H1 (cell line): ENCODE measurements around the gene OLFM1. TPM values are rescaled to one million over a fixed set of nuclear protein-coding genes. Genes with fewer than 3 reads are reported as not detected.

ENCODE experiments used
- CTCF ChIA-PET: fragments of 300-600 bp; sonication (Branson Sonifier 250); formaldehyde crosslinking; loops from one replicate; lab custom pipeline; 2021; ENCODE audit not compliant: partially characterized antibody; lab: Charles Lee
- POLR2A ChIA-PET: fragments of 300-600 bp; sonication (Branson Sonifier 250); formaldehyde crosslinking; loops from one replicate; lab custom pipeline; 2021; ENCODE audit warnings: inconsistent platforms; ENCODE audit not compliant: partially characterized antibody; lab: Charles Lee
- DNase-seq, 2 experiments: peaks; one replicate each; pipeline versions ENCODE4 v3.0.0 to v3.0.0-alpha.2; 2010 to 2022; ENCODE audit warnings: low spot score in 2 of 2, low read depth in 1 of 2, mixed read lengths in 1 of 2
- FAIRE-seq: peaks from 2 replicates; lab custom pipeline; 2011; peaks lifted over from hg19 to GRCh38; lab: Jason Lieb, UNC
- H2AFZ ChIP-seq: 2 replicates; pipeline ENCODE4 v1.8.1; 2012; ENCODE audit warnings: low read length, inconsistent platforms
- H2AK5ac ChIP-seq: 2 replicates; pipeline ENCODE4 v1.6.1; 2013; ENCODE audit warnings: low read depth, low read length
- H2BK120ac ChIP-seq: replicated peaks from 2 replicates; pipeline ENCODE3; 2013; ENCODE audit warnings: low read depth, low read length, inconsistent platforms
- H2BK12ac ChIP-seq: 2 replicates; pipeline ENCODE4 v1.6.1; 2013; ENCODE audit warnings: low read depth, low read length
- H2BK15ac ChIP-seq: 2 replicates; pipeline ENCODE4 v1.6.1; 2013; ENCODE audit warnings: low read length
- H2BK20ac ChIP-seq: 2 replicates; pipeline ENCODE4 v1.6.1; 2013; ENCODE audit warnings: low read length
- H2BK5ac ChIP-seq: 2 replicates; pipeline ENCODE4 v1.6.1; 2013; ENCODE audit warnings: low read depth, low read length
- H3K14ac ChIP-seq: 2 replicates; pipeline ENCODE4 v1.6.1; 2013; ENCODE audit warnings: inconsistent platforms; ENCODE audit not compliant: insufficient read length
- H3K18ac ChIP-seq: 2 replicates; pipeline ENCODE4 v1.6.1; 2013; ENCODE audit warnings: low read length; ENCODE audit errors: extremely low read depth
- H3K23ac ChIP-seq: 2 replicates; pipeline ENCODE4 v1.6.1; 2013; ENCODE audit warnings: inconsistent platforms; ENCODE audit not compliant: insufficient read length
- H3K23me2 ChIP-seq: 2 replicates; pipeline ENCODE4 v1.6.1; 2013; ENCODE audit warnings: low read depth, low read length
- H3K27ac ChIP-seq: 2 replicates; pipeline ENCODE4 v1.6.1; 2011; ENCODE audit warnings: low read depth, low read length, inconsistent platforms
- H3K27me3 ChIP-seq, 4 experiments: replicated peaks in 1 of 4; 1 replicate in 1 of 4; 2 replicates in 3 of 4; pipeline versions ENCODE4 v1.6.1 to v1.8.1; 2011 to 2013; ENCODE audit warnings: low read length in 3 of 4, mild to moderate bottlenecking in 3 of 4, inconsistent platforms in 2 of 4, mixed read lengths in 2 of 4, moderate library complexity in 1 of 4; ENCODE audit not compliant: control insufficient read depth in 3 of 4, insufficient read depth in 3 of 4; ENCODE audit errors: extremely low read depth in 1 of 4
- H3K36me3 ChIP-seq, 4 experiments: 2 replicates each; pipeline versions ENCODE4 v1.6.1 to v1.8.1; 2011 to 2013; ENCODE audit warnings: mild to moderate bottlenecking in 4 of 4, low read length in 3 of 4, moderate library complexity in 2 of 4, control low read depth in 1 of 4, inconsistent platforms in 1 of 4; ENCODE audit not compliant: insufficient read depth in 4 of 4, control insufficient read depth in 2 of 4
- H3K4ac ChIP-seq: replicated peaks from 2 replicates; pipeline ENCODE3; 2013; ENCODE audit warnings: low read length, low read depth, mixed read lengths, inconsistent platforms; ENCODE audit not compliant: insufficient read length
- H3K4me1 ChIP-seq, 4 experiments: replicated peaks in 1 of 4; 1 replicate in 1 of 4; 2 replicates in 3 of 4; pipeline versions ENCODE4 v1.6.1 to v1.8.1; 2011 to 2013; ENCODE audit warnings: low read length in 3 of 4, inconsistent platforms in 2 of 4, mixed read lengths in 1 of 4; ENCODE audit not compliant: insufficient read depth in 4 of 4, control insufficient read depth in 3 of 4
- H3K4me2 ChIP-seq, 2 experiments: 2 replicates each; pipeline versions ENCODE4 v1.6.1 to v1.8.1; 2011 to 2013; ENCODE audit warnings: low read depth in 2 of 2, low read length in 2 of 2, control low read depth in 1 of 2, inconsistent platforms in 1 of 2, mild to moderate bottlenecking in 1 of 2; ENCODE audit not compliant: insufficient read depth in 1 of 2
- H3K4me3 ChIP-seq, 4 experiments: fragments of 200-600, 300-600 bp in 1 of 4; sonication (generic), shearing (Covaris generic), sonication (Bioruptor Twin) in 1 of 4; 2 replicates each; pipeline versions ENCODE4 v1.5.1 to v1.8.1; 2011 to 2016; ENCODE audit warnings: low read length in 4 of 4, low read depth in 3 of 4, control low read depth in 2 of 4, inconsistent platforms in 2 of 4, mild to moderate bottlenecking in 2 of 4, mixed read lengths in 1 of 4, moderate library complexity in 1 of 4; ENCODE audit not compliant: insufficient read depth in 2 of 4; ENCODE audit errors: extremely low read depth in 1 of 4
- H3K56ac ChIP-seq: replicated peaks from 2 replicates; pipeline ENCODE3; 2013; ENCODE audit warnings: low read depth, mild to moderate bottlenecking, mixed read lengths, low read length, inconsistent platforms; ENCODE audit not compliant: insufficient read length
- H3K79me1 ChIP-seq: 2 replicates; pipeline ENCODE4 v1.6.1; 2013; ENCODE audit warnings: low read depth, low read length, control low read depth
- H3K79me2 ChIP-seq, 2 experiments: 2 replicates each; pipeline versions ENCODE4 v1.6.1 to v1.8.1; 2012 to 2013; ENCODE audit warnings: low read length in 2 of 2, mild to moderate bottlenecking in 2 of 2, inconsistent platforms in 1 of 2; ENCODE audit not compliant: insufficient read depth in 2 of 2, control insufficient read depth in 1 of 2
- H3K9ac ChIP-seq, 4 experiments: replicated peaks in 1 of 4; 1 replicate in 1 of 4; 2 replicates in 3 of 4; pipeline versions ENCODE4 v1.6.1 to v1.8.1; 2011 to 2013; ENCODE audit warnings: low read depth in 3 of 4, low read length in 3 of 4, control low read depth in 2 of 4, mild to moderate bottlenecking in 2 of 4, moderate library complexity in 2 of 4, inconsistent platforms in 1 of 4; ENCODE audit errors: extremely low read depth in 1 of 4
- H3K9me3 ChIP-seq, 2 experiments: 2 replicates each; pipeline versions ENCODE4 v1.6.1 to v1.8.1; 2012 to 2013; ENCODE audit warnings: mild to moderate bottlenecking in 2 of 2, moderate library complexity in 2 of 2, control low read depth in 1 of 2, inconsistent platforms in 1 of 2, low read depth in 1 of 2, low read length in 1 of 2, mixed read lengths in 1 of 2; ENCODE audit not compliant: insufficient read depth in 2 of 2
- H4K20me1 ChIP-seq, 2 experiments: replicated peaks in 1 of 2; 2 replicates each; pipeline versions ENCODE3 to v1.8.1; 2011 to 2013; ENCODE audit warnings: inconsistent platforms in 2 of 2, low read length in 2 of 2, mild to moderate bottlenecking in 1 of 2; ENCODE audit not compliant: insufficient read depth in 2 of 2, control insufficient read depth in 1 of 2
- H4K5ac ChIP-seq: 2 replicates; pipeline ENCODE4 v1.6.1; 2013; ENCODE audit warnings: low read length, low read depth, mixed read lengths, inconsistent platforms; ENCODE audit not compliant: insufficient read length
- H4K8ac ChIP-seq: 2 replicates; pipeline ENCODE4 v1.8.0; 2013; ENCODE audit warnings: mild to moderate bottlenecking, moderate library complexity, low read length, inconsistent platforms; ENCODE audit not compliant: insufficient read depth; ENCODE audit errors: extremely low read depth
- H4K91ac ChIP-seq: replicated peaks from 2 replicates; pipeline ENCODE3; 2013; ENCODE audit warnings: low read length, mixed read lengths, inconsistent platforms; ENCODE audit not compliant: insufficient read length
- ASH2L ChIP-seq: fragments of 200-600, 300-600 bp; sonication (generic); IDR thresholded peaks from one replicate; pipeline ENCODE4 v1.7.1; 2017; ENCODE audit warnings: low read length
- ATF3 ChIP-seq: IDR thresholded peaks from 2 replicates; pipeline ENCODE4 v1.6.1; 2011; ENCODE audit warnings: low read depth, mild to moderate bottlenecking, low read length; ENCODE audit not compliant: insufficient read depth
- CBX5 ChIP-seq: fragments of 300-800, 300-1000 bp; sonication (generic); IDR thresholded peaks from 2 replicates; pipeline ENCODE4 v1.7.1; 2016; ENCODE audit warnings: antibody characterized with exemption, low read length, low read depth
- CBX8 ChIP-seq: fragments of 300-800, 300-1000 bp; sonication (generic); IDR thresholded peaks from 2 replicates; pipeline ENCODE4 v1.7.1; 2016; ENCODE audit warnings: low read depth, low read length, borderline replicate concordance
- CHD2 ChIP-seq: IDR thresholded peaks from 2 replicates; pipeline ENCODE4 v1.6.1; 2012; ENCODE audit warnings: low read length, improper control_type of control experiment
- HDAC2 ChIP-seq, 2 experiments: fragments of 300-600 bp in 1 of 2; sonication (generic) in 1 of 2; IDR thresholded peaks; 2 replicates each; pipeline ENCODE4 v1.6.1; 2011 to 2012; ENCODE audit warnings: low read depth in 2 of 2, low read length in 2 of 2, mild to moderate bottlenecking in 2 of 2, moderate library complexity in 2 of 2, borderline replicate concordance in 1 of 2, inconsistent platforms in 1 of 2
- HDAC6 ChIP-seq: IDR thresholded peaks from one replicate; pipeline ENCODE4 v1.7.1; 2012; ENCODE audit warnings: low read depth, mild to moderate bottlenecking, inconsistent platforms, low read length, moderate library complexity
- RFX5 ChIP-seq: IDR thresholded peaks from 2 replicates; pipeline ENCODE4 v1.6.1; 2011; ENCODE audit warnings: low read depth, low read length, improper control_type of control experiment, borderline replicate concordance
- SIN3A ChIP-seq, 2 experiments: IDR thresholded peaks in 1 of 2; conservative IDR thresholded peaks in 1 of 2; 2 replicates each; pipeline ENCODE4 v1.6.1; 2011 to 2012; ENCODE audit warnings: low read length in 2 of 2, improper control_type of control experiment in 1 of 2, low read depth in 1 of 2, mild to moderate bottlenecking in 1 of 2
- SUZ12 ChIP-seq: fragments of 200-600 bp; sonication (generic); IDR thresholded peaks from 2 replicates; pipeline ENCODE4 v1.6.1; 2012; ENCODE audit warnings: mild to moderate bottlenecking, inconsistent platforms, low read length, moderate library complexity, mixed read lengths
- TBP ChIP-seq: IDR thresholded peaks from 2 replicates; pipeline ENCODE4 v1.6.1; 2011; ENCODE audit warnings: low read depth, low read length, improper control_type of control experiment
- WGBS, 2 experiments: shearing (Covaris generic) in 1 of 2; methylation state at CpG; one replicate each; pipeline versions ENCODE4 v1.1.6 to v1.1.7; 2013 to 2015; ENCODE audit warnings: low lambda C conversion rate in 2 of 2, mixed read lengths in 2 of 2, inconsistent platforms in 1 of 2, low coverage in 1 of 2, missing lambda C conversion rate in 1 of 2; ENCODE audit not compliant: insufficient replicate concordance in 2 of 2, insufficient coverage in 1 of 2, insufficient read length in 1 of 2; ENCODE audit errors: extremely low coverage in 1 of 2, missing lambda C conversion rate in 1 of 2; 5-methylcytosine and 5-hydroxymethylcytosine counted together
- polyA plus RNA-seq, 7 experiments: library from polyadenylated mRNA; depleted of rRNA in 3 of 7; stranded (reverse) in 5 of 7; unstranded in 2 of 7; fragments of >200 nt in 5 of 7; fragments of 200-250 nt in 2 of 7; gene quantifications; 1 replicate in 5 of 7; 2 replicates in 1 of 7; 4 replicates in 1 of 7; pipeline versions ENCODE4 v1.2.1 to v1.2.3, GENCODE V29; 2011 to 2013; ENCODE audit warnings: missing spikeins in 2 of 7, mixed read lengths in 2 of 7
- total RNA-seq: library from RNA; stranded (reverse); fragmentation: NEBNext Ultra II Directional; extraction: Animal tissue kit (Norgen Biotek cat#: 25700); gene quantifications from 2 replicates; pipeline ENCODE4 v1.2.1, GENCODE V29; 2021

The OLFM1 gene
- total and polyA plus RNA-seq, 2 of the 8 experiments (the other 6 are each of a cell fraction or from before 2014, with no cell fraction given), result 53.0 to 53.4 TPM

- Histone ChIP-seq H3K4me3 (peak overlapping the region in 1 of 4 experiments; percentile 10; a peak in 1 of 8 replicates), H3K4ac (no peak overlapping the region), H3K9ac (no peak overlapping the region), H2AFZ (no peak overlapping the region), H2BK20ac (no peak overlapping the region), H3K4me2 (peak overlapping the region in 1 of 2 experiments; percentile 34; a peak in 1 of 4 replicates), H2AK5ac (no peak overlapping the region), H3K9me3 (peaks cover 0 to under 1% of the 10 kb centered on the region in 2 experiments; a peak in 1 of 4 replicates), H3K14ac (no peak overlapping the region), H4K20me1 (no peaks in the 10 kb centered on the region), H3K79me1 (no peaks in the 10 kb centered on the region), H4K91ac (no peak overlapping the region), H3K23ac (no peak overlapping the region), H2BK15ac (no peak overlapping the region), H3K18ac (no peak overlapping the region), H3K4me1 (peaks cover 0 to 9% (median 4%) of the 10 kb centered on the region in 4 experiments; a peak in 3 of 7 replicates), H3K36me3 (no peaks in the 10 kb centered on the region), H3K27ac (no peak overlapping the region), H3K27me3 (peaks cover 0 to 9% (median 6%) of the 10 kb centered on the region in 4 experiments; a peak in 4 of 7 replicates), H2BK5ac (no peak overlapping the region), H2BK12ac (no peak overlapping the region), H3K23me2 (peaks cover 5% of the 10 kb centered on the region; the same call in 1 of the 2 replicates), H2BK120ac (no peak overlapping the region), H4K5ac (no peak overlapping the region), H3K56ac (no peak overlapping the region), H3K79me2 (no peaks in the 10 kb centered on the region), H4K8ac (no peak overlapping the region)
- CTCF ChIA-PET, result interaction anchor here (1.1 to 2.4 kb wide), 5 partner anchors 10 to 342 kb away, joined by 3 to 9 read pairs (median 4); no protein-coding TSS in a partner anchor
- POLR2A ChIA-PET, result interaction anchor here (0.8 kb wide), 1 partner anchor 62 kb away, joined by 3 read pairs; no protein-coding TSS in a partner anchor
- 73% methylated on average over 22 of the region's 22 CpGs; no CpG with 5 or more reads in 1 of the 2 experiments for WGBS, 2 experiments
- FAIRE-seq (no peak), DNase-seq (no peak)
- TF ChIP-seq RFX5, result no peak
- TF ChIP-seq HDAC2 (IDR thresholded peaks at IDR 0.05; ENCODE audit: borderline replicate concordance in 1 of 2, low read depth in 2 of 2, low read length in 2 of 2), result no peak
- TF ChIP-seq CHD2, result no peak
- no peak for TF ChIP-seq ASH2L
- TF ChIP-seq TBP, result no peak
- no peak for TF ChIP-seq CBX8
- no peak for TF ChIP-seq SUZ12
- TF ChIP-seq CBX5, result no peak
- TF ChIP-seq SIN3A (conservative IDR thresholded peaks at IDR 0.05 in 1 of 2, IDR thresholded peaks at IDR 0.05 in 1 of 2; ENCODE audit: low read depth in 1 of 2, low read length in 2 of 2), result no peak
- no peak for TF ChIP-seq ATF3
- no peak for TF ChIP-seq HDAC6
Observed at GRCh38 chr9:135070198-135070951, 17.1 kb upstream of the OLFM1 start.
